GM12865 (cell line): ENCODE results near the gene CUX1.
"Not testable (repeated sequence)": the region's sequence is repeated elsewhere in the genome, so short reads cannot be mapped to it uniquely, and the experiment has no call there.

Experiments used
- DNase-seq: peaks from one replicate; pipeline ENCODE4 v3.0.0; 2010; ENCODE audit warnings: low read depth
- H3K4me3 ChIP-seq: 2 replicates; pipeline ENCODE4 v1.5.1; 2011; ENCODE audit warnings: mild to moderate bottlenecking, low read depth, low read length, control low read depth
- CTCF ChIP-seq: IDR thresholded peaks from 2 replicates; pipeline ENCODE4 v1.5.1; 2011; ENCODE audit warnings: low read length, control low read depth, low read depth, inconsistent platforms; ENCODE audit not compliant: insufficient read depth; ENCODE audit errors: missing control alignments

Gene CUX1

GRCh38 chr7:101929256-101929655 is 111.8 kb downstream of the CUX1 start:
- TF ChIP-seq CTCF = no peak
- DNase-seq = no peak
- H3K4me3 ChIP-seq = no peak overlapping the region

- H3K4me3 ChIP-seq, DNase-seq: not testable (repeated sequence)
Observed at GRCh38 chr7:101929911-101930310, 112.5 kb downstream of the CUX1 start.

GRCh38 chr7:101932083-101932482 is 114.7 kb downstream of the CUX1 start:
- no peak for TF ChIP-seq CTCF

GRCh38 chr7:101933028-101933427 is 115.6 kb downstream of the CUX1 start:
- no peak overlapping the region for H3K4me3 ChIP-seq
- no peak for DNase-seq
- TF ChIP-seq CTCF = no peak

More at GRCh38 chr7:101932083-101932482, 114.7 kb downstream of the CUX1 start:
- DNase-seq = no peak
- no peak overlapping the region for H3K4me3 ChIP-seq

- DNase-seq = peak; percentile 79
- TF ChIP-seq CTCF = no peak
- H3K4me3 ChIP-seq = peak overlapping the region; percentile 11; the same call in 1 of the 2 replicates
Observed at GRCh38 chr7:101933688-101934121, 116.3 kb downstream of the CUX1 start.

- DNase-seq = no peak
- no peak for TF ChIP-seq CTCF
Observed at GRCh38 chr7:101934618-101935017, 117.2 kb downstream of the CUX1 start.

GRCh38 chr7:101935521-101936141 is 118.2 kb downstream of the CUX1 start:
- DNase-seq = no peak
- TF ChIP-seq CTCF = no peak
- H3K4me3 ChIP-seq = no peak overlapping the region

More at GRCh38 chr7:101934618-101935017, 117.2 kb downstream of the CUX1 start:
- H3K4me3 ChIP-seq = no peak overlapping the region

GRCh38 chr7:101936223-101936610 is 118.8 kb downstream of the CUX1 start:
- no peak for TF ChIP-seq CTCF
- peak; percentile 22 for DNase-seq
- no peak overlapping the region for H3K4me3 ChIP-seq
